Ammon's horn (tissue), 1 donor: ENCODE measurements around the gene TUB.

ENCODE experiments used
- DNase-seq: peaks from one replicate; pipeline ENCODE4 v3.0.0-alpha.2; 2016; ENCODE audit warnings: low spot score

The TUB gene

DNA sequence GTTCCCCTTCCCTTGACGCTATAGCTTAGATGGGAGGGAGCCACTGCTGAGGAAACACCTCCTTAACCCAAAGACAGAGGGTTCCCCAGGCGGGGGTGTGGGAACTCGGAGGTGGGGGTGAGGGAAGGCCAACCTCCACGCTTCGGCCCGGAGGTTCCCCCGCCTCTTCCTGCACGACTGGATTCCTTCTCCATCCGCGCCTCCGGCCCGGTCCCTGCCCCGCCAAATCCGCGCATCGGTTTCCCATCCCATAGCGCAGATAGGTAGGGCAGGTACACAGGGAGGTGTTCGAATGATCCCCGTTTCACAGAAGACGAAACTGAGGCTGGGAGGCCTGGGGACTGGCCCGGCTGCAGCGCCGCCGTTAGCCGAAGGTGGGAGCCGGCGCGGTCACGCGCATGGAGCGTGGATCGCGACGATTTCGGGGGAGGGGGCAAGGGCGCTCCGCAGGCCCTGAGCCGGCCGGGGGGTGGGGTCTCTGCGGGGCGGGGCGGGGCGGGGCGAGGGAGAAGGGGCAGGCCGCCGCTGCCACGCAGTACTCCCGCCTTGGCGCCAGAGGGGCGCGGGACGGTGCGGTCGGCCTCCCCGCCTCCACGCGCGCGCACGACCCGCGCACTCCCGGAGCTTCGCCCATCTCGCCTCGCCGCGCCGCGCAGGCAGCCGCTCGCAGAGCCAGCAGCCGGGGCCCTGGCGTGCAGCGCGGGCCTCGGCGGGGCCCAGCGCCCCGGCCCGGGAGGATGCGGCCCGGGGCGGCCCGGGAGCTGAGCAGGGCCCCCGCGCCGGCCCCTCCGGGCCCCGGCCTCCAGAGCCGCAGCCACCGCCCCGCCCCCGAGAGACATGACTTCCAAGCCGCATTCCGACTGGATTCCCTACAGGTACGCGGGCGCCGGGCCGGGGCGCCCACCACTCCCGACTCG, at the start of gene TUB:
Gene TUB, plus strand, starts transcription at position 538 of the 917 bp plus-strand sequence. Its CDS starts 300 bp downstream, at position 838.
- DNase-seq, result no peak

- DNase-seq, result no peak
Observed at GRCh38 chr11:8031248-8032115, 49.5 kb upstream of the TUB start.

DNA sequence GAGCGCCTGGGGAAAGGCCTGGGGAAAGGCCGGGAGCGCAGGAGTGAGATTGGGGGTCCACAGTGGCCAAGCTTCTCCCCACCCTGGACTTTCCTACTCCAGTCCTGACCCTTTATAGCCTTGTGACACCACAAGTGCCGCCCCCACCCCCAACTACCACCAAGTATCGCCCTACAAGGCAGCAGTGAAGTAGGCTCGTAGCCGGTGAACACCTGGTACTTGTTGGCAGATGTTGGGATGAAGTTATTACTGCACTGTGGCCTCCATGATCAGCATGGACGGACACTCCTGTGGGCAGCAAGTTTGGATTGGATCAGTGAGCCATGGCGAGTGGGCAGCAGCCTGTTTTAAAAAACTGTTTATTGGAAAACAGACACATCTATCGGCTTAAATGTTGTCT, 48.9 kb upstream of the TUB start:
- no peak for DNase-seq

DNA sequence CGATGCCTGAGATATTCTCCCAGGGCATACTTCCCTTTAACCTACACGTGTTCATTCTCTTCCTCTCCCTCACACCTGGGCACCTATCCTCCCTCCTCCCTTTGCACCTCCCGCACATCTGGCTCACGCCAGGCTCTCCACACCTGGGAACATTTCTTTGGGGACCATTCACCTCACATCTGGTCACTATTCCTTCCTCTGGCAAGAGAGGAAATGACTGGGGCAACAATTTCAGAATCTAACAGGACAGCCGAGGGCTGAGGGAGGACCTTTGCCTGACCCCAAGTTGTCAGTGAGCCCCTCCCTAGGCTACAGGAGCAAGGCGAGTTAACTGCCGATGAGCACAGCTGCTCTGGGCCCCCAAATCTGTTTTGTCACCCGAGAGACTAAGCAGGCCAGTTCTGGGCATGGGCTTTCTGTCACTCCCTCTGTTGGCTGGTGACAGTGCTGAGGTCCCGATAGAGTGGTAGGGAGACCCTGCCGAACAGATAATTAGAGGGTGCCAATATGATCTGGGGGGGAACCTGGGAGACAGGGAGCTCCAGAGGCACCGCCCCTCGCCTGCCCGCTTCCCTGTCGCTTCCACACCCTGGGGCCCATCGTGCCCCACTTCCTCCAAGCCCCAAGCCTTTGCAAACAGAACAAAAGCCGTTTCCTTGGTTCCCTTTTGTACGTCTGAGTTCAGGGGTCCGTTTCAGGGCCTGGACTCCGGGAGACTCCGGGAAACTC, 48.3 kb upstream of the TUB start:
- DNase-seq, result no peak

GRCh38 chr11:8033305-8034105, 47.5 kb upstream of the TUB start:
- peak; percentile 85 for DNase-seq

DNA sequence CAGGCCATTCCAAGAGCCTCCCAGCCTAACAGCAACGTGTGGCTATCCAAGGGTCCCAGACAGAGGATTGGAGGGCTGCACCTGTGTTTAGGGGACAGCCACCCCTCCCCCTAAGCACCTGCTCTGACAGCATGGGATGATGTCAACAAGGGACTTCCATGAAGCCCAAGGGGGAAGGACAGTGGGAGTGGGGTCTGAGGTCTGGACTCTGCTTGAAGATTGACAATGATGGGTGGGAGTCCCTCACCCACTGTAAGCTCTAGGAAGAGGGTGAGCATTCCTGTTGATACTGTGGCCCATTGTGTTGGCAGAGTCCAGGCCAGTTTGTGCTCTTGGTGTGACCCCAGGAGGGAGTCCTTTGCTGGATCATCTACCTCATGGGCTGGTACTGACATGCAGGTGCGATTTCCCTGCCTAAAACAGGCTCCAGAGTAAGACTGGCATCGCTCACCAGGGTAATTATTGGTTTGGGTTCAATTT, 46.9 kb upstream of the TUB start:
- DNase-seq, result no peak

- DNase-seq, result no peak
Observed at GRCh38 chr11:8034604-8035190, 46.3 kb upstream of the TUB start.

- no peak for DNase-seq
Observed at GRCh38 chr11:8035200-8035855, 45.7 kb upstream of the TUB start.

GRCh38 chr11:8036002-8036802, 44.8 kb upstream of the TUB start:
- DNase-seq, result no peak

GRCh38 chr11:8036986-8037385, 44.0 kb upstream of the TUB start:
- no peak for DNase-seq

DNA sequence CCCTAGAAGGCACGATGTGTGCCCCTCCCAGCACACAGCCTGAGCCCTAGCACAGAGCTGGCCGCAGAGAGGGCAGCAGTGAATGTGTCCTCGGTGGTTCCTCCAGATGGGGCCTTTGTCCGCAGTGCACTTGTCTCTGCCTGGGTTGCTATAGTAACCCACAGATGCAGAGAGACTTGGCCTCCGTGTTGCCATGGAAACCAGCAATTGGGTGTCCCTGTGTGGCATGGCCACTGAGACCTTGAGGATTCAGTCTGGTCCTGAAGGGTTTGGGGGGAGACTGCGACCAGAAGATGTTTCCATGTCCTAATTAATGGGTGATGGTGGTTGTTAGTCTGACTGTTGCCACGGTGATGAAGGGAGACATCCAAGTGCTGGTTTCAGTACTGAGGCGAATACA, 42.6 kb upstream of the TUB start:
- DNase-seq, result peak; percentile 59

DNA sequence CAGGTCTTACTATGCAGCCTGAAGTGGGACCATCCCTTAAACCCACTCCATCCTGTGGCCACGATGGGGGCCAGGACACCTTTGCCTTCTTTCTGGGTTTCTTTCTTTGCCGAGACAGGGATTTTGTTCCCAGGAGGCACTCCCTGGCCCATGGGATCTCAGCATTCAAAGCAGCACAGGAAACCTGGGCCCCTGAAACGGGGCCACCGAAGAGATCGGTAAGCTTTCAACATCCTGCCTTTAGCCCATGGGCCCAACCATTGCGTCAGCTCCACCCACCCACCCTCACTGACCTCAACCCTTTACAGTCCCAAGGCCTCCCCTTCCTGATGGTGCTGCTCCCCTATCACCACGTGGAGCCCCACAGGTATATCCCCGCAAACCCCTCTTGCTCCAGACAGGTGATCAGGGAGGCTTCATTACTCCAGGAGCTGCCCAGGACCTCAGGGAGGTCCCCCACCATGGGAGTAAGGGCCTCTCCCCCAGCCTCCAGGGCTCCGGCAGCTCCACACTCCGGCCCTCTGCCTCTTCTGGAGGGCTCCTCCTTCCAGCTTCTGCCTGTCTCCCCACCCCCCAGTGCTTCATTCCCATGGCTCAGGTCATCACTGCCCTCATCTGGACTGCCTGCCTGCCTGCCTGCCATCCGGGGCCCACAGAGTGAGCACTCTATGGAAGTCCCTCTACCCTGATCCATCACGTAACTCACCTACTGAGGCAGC, 42.0 kb upstream of the TUB start:
- no peak for DNase-seq

- no peak for DNase-seq
Observed at GRCh38 chr11:8039530-8040260, 41.3 kb upstream of the TUB start.

DNA sequence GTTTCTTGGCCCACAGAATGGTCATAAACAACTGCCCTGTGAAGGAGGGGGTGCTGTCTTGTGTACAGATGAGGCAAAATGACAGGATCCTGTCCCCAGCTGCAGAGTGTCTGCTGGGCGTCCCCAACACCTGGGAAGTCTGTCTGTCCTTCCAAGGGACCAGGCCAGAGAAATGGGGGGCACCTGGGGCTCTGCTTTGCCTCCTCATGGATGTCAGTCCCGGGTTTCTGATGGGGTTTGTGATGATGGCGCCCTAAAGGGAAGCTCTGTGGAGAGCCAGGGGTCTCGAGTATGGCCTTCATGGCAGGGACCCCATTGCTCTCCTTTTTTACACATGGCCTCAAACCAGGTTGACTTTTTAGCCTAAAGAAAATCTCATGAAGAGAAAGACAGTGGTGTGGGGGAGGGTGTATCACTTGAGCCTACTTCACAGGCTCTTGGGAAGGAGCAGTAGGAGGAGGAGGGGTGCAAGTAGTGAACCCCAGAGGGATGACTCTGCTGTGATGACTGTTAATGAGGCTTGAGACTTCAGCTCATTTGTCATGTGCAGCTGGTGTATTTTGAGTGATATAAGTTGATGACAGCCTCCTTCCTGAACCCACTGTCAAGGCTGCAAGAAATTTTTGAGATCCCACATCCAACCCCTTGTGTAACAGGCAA, 40.6 kb upstream of the TUB start:
- DNase-seq, result no peak

GRCh38 chr11:8040921-8041285, 40.1 kb upstream of the TUB start:
- DNase-seq, result no peak

DNA sequence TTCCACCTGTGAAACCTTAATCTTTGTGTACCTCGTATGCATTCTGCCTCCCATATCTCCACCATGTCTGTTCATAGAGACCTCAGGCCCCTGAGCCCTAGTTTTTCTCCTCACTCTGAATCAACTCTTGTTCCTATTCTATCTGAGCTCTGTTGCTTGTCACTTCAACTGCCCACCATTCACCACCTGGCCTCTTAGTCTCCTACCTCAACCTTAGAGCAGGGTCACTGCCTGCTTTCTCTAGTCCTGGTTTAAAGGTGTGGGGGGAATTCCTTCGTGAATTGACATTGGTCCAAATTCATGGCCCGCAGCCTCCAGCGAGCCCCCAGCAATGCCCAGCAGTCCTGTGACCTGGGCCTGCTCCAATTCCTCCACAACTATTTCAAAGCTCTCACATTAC, 39.4 kb upstream of the TUB start:
- no peak for DNase-seq

DNA sequence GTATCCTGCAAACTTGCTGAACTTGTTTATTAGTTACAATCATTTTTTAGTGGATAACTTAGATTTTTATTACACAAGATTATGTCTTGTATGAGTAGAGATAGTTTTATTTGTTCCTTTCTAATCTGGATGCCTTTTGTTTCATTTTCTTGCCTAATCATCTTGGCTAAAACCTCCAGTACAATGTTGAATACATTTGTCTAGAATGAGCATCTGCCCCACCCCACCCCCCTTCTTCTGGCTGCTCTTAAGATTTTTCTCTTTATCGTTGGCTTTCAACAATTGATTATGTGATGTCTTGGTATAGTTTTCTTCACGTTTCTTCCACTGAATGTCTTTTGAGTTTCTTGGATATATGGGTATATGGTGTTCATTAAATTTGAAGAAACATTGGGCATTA, 37.3 kb upstream of the TUB start:
- no peak for DNase-seq

GRCh38 chr11:8045839-8046238, 35.2 kb upstream of the TUB start:
- DNase-seq, result no peak
